H1 (cell line): ENCODE data around the gene TEX35. TPM values are rescaled to one million over a fixed set of nuclear protein-coding genes. Genes with fewer than 3 reads are reported as not detected.

Experiments used
- CTCF ChIA-PET: fragments of 300-600 bp; sonication (Branson Sonifier 250); formaldehyde crosslinking; loops from one replicate; lab custom pipeline; 2021; ENCODE audit not compliant: partially characterized antibody; lab: Charles Lee
- POLR2A ChIA-PET: fragments of 300-600 bp; sonication (Branson Sonifier 250); formaldehyde crosslinking; loops from one replicate; lab custom pipeline; 2021; ENCODE audit warnings: inconsistent platforms; ENCODE audit not compliant: partially characterized antibody; lab: Charles Lee
- DNase-seq, 2 experiments: peaks; one replicate each; pipeline versions ENCODE4 v3.0.0 to v3.0.0-alpha.2; 2010 to 2022; ENCODE audit warnings: low spot score in 2 of 2, low read depth in 1 of 2, mixed read lengths in 1 of 2
- FAIRE-seq: peaks from 2 replicates; lab custom pipeline; 2011; peaks lifted over from hg19 to GRCh38; lab: Jason Lieb, UNC
- H2AFZ ChIP-seq: 2 replicates; pipeline ENCODE4 v1.8.1; 2012; ENCODE audit warnings: low read length, inconsistent platforms
- H2AK5ac ChIP-seq: 2 replicates; pipeline ENCODE4 v1.6.1; 2013; ENCODE audit warnings: low read depth, low read length
- H2BK120ac ChIP-seq: replicated peaks from 2 replicates; pipeline ENCODE3; 2013; ENCODE audit warnings: low read depth, low read length, inconsistent platforms
- H2BK12ac ChIP-seq: 2 replicates; pipeline ENCODE4 v1.6.1; 2013; ENCODE audit warnings: low read depth, low read length
- H2BK15ac ChIP-seq: 2 replicates; pipeline ENCODE4 v1.6.1; 2013; ENCODE audit warnings: low read length
- H2BK20ac ChIP-seq: 2 replicates; pipeline ENCODE4 v1.6.1; 2013; ENCODE audit warnings: low read length
- H2BK5ac ChIP-seq: 2 replicates; pipeline ENCODE4 v1.6.1; 2013; ENCODE audit warnings: low read depth, low read length
- H3K14ac ChIP-seq: 2 replicates; pipeline ENCODE4 v1.6.1; 2013; ENCODE audit warnings: inconsistent platforms; ENCODE audit not compliant: insufficient read length
- H3K18ac ChIP-seq: 2 replicates; pipeline ENCODE4 v1.6.1; 2013; ENCODE audit warnings: low read length; ENCODE audit errors: extremely low read depth
- H3K23ac ChIP-seq: 2 replicates; pipeline ENCODE4 v1.6.1; 2013; ENCODE audit warnings: inconsistent platforms; ENCODE audit not compliant: insufficient read length
- H3K23me2 ChIP-seq: 2 replicates; pipeline ENCODE4 v1.6.1; 2013; ENCODE audit warnings: low read depth, low read length
- H3K27ac ChIP-seq: 2 replicates; pipeline ENCODE4 v1.6.1; 2011; ENCODE audit warnings: low read depth, low read length, inconsistent platforms
- H3K27me3 ChIP-seq, 4 experiments: replicated peaks in 1 of 4; 1 replicate in 1 of 4; 2 replicates in 3 of 4; pipeline versions ENCODE4 v1.6.1 to v1.8.1; 2011 to 2013; ENCODE audit warnings: low read length in 3 of 4, mild to moderate bottlenecking in 3 of 4, inconsistent platforms in 2 of 4, mixed read lengths in 2 of 4, moderate library complexity in 1 of 4; ENCODE audit not compliant: control insufficient read depth in 3 of 4, insufficient read depth in 3 of 4; ENCODE audit errors: extremely low read depth in 1 of 4
- H3K36me3 ChIP-seq, 4 experiments: 2 replicates each; pipeline versions ENCODE4 v1.6.1 to v1.8.1; 2011 to 2013; ENCODE audit warnings: mild to moderate bottlenecking in 4 of 4, low read length in 3 of 4, moderate library complexity in 2 of 4, control low read depth in 1 of 4, inconsistent platforms in 1 of 4; ENCODE audit not compliant: insufficient read depth in 4 of 4, control insufficient read depth in 2 of 4
- H3K4ac ChIP-seq: replicated peaks from 2 replicates; pipeline ENCODE3; 2013; ENCODE audit warnings: low read length, low read depth, mixed read lengths, inconsistent platforms; ENCODE audit not compliant: insufficient read length
- H3K4me1 ChIP-seq, 4 experiments: replicated peaks in 1 of 4; 1 replicate in 1 of 4; 2 replicates in 3 of 4; pipeline versions ENCODE4 v1.6.1 to v1.8.1; 2011 to 2013; ENCODE audit warnings: low read length in 3 of 4, inconsistent platforms in 2 of 4, mixed read lengths in 1 of 4; ENCODE audit not compliant: insufficient read depth in 4 of 4, control insufficient read depth in 3 of 4
- H3K4me2 ChIP-seq, 2 experiments: 2 replicates each; pipeline versions ENCODE4 v1.6.1 to v1.8.1; 2011 to 2013; ENCODE audit warnings: low read depth in 2 of 2, low read length in 2 of 2, control low read depth in 1 of 2, inconsistent platforms in 1 of 2, mild to moderate bottlenecking in 1 of 2; ENCODE audit not compliant: insufficient read depth in 1 of 2
- H3K4me3 ChIP-seq, 4 experiments: fragments of 200-600, 300-600 bp in 1 of 4; sonication (generic), shearing (Covaris generic), sonication (Bioruptor Twin) in 1 of 4; 2 replicates each; pipeline versions ENCODE4 v1.5.1 to v1.8.1; 2011 to 2016; ENCODE audit warnings: low read length in 4 of 4, low read depth in 3 of 4, control low read depth in 2 of 4, inconsistent platforms in 2 of 4, mild to moderate bottlenecking in 2 of 4, mixed read lengths in 1 of 4, moderate library complexity in 1 of 4; ENCODE audit not compliant: insufficient read depth in 2 of 4; ENCODE audit errors: extremely low read depth in 1 of 4
- H3K56ac ChIP-seq: replicated peaks from 2 replicates; pipeline ENCODE3; 2013; ENCODE audit warnings: low read depth, mild to moderate bottlenecking, mixed read lengths, low read length, inconsistent platforms; ENCODE audit not compliant: insufficient read length
- H3K79me1 ChIP-seq: 2 replicates; pipeline ENCODE4 v1.6.1; 2013; ENCODE audit warnings: low read depth, low read length, control low read depth
- H3K79me2 ChIP-seq, 2 experiments: 2 replicates each; pipeline versions ENCODE4 v1.6.1 to v1.8.1; 2012 to 2013; ENCODE audit warnings: low read length in 2 of 2, mild to moderate bottlenecking in 2 of 2, inconsistent platforms in 1 of 2; ENCODE audit not compliant: insufficient read depth in 2 of 2, control insufficient read depth in 1 of 2
- H3K9ac ChIP-seq, 4 experiments: replicated peaks in 1 of 4; 1 replicate in 1 of 4; 2 replicates in 3 of 4; pipeline versions ENCODE4 v1.6.1 to v1.8.1; 2011 to 2013; ENCODE audit warnings: low read depth in 3 of 4, low read length in 3 of 4, control low read depth in 2 of 4, mild to moderate bottlenecking in 2 of 4, moderate library complexity in 2 of 4, inconsistent platforms in 1 of 4; ENCODE audit errors: extremely low read depth in 1 of 4
- H3K9me3 ChIP-seq, 2 experiments: 2 replicates each; pipeline versions ENCODE4 v1.6.1 to v1.8.1; 2012 to 2013; ENCODE audit warnings: mild to moderate bottlenecking in 2 of 2, moderate library complexity in 2 of 2, control low read depth in 1 of 2, inconsistent platforms in 1 of 2, low read depth in 1 of 2, low read length in 1 of 2, mixed read lengths in 1 of 2; ENCODE audit not compliant: insufficient read depth in 2 of 2
- H4K20me1 ChIP-seq, 2 experiments: replicated peaks in 1 of 2; 2 replicates each; pipeline versions ENCODE3 to v1.8.1; 2011 to 2013; ENCODE audit warnings: inconsistent platforms in 2 of 2, low read length in 2 of 2, mild to moderate bottlenecking in 1 of 2; ENCODE audit not compliant: insufficient read depth in 2 of 2, control insufficient read depth in 1 of 2
- H4K5ac ChIP-seq: 2 replicates; pipeline ENCODE4 v1.6.1; 2013; ENCODE audit warnings: low read length, low read depth, mixed read lengths, inconsistent platforms; ENCODE audit not compliant: insufficient read length
- H4K8ac ChIP-seq: 2 replicates; pipeline ENCODE4 v1.8.0; 2013; ENCODE audit warnings: mild to moderate bottlenecking, moderate library complexity, low read length, inconsistent platforms; ENCODE audit not compliant: insufficient read depth; ENCODE audit errors: extremely low read depth
- H4K91ac ChIP-seq: replicated peaks from 2 replicates; pipeline ENCODE3; 2013; ENCODE audit warnings: low read length, mixed read lengths, inconsistent platforms; ENCODE audit not compliant: insufficient read length
- BRCA1 ChIP-seq: IDR thresholded peaks from 2 replicates; pipeline ENCODE4 v1.6.1; 2012; ENCODE audit warnings: low read depth, low read length, improper control_type of control experiment
- CBX8 ChIP-seq: fragments of 300-800, 300-1000 bp; sonication (generic); IDR thresholded peaks from 2 replicates; pipeline ENCODE4 v1.7.1; 2016; ENCODE audit warnings: low read depth, low read length, borderline replicate concordance
- GTF2F1 ChIP-seq: IDR thresholded peaks from 2 replicates; pipeline ENCODE4 v1.6.1; 2012; ENCODE audit warnings: low read depth, low read length, improper control_type of control experiment, borderline replicate concordance
- KDM5A ChIP-seq: fragments of 200-600 bp; IDR thresholded peaks from 2 replicates; pipeline ENCODE4 v1.7.1; 2012; ENCODE audit warnings: mild to moderate bottlenecking, low read length, inconsistent platforms, mixed read lengths
- POLR2A ChIP-seq, 2 experiments: IDR thresholded peaks; 1 replicate in 1 of 2; 2 replicates in 1 of 2; pipeline ENCODE4 v1.6.1; 2011; ENCODE audit warnings: low read depth in 2 of 2, low read length in 2 of 2, mild to moderate bottlenecking in 2 of 2; ENCODE audit errors: control extremely low read depth in 1 of 2
- TBP ChIP-seq: IDR thresholded peaks from 2 replicates; pipeline ENCODE4 v1.6.1; 2011; ENCODE audit warnings: low read depth, low read length, improper control_type of control experiment
- polyA plus RNA-seq, 7 experiments: library from polyadenylated mRNA; depleted of rRNA in 3 of 7; stranded (reverse) in 5 of 7; unstranded in 2 of 7; fragments of >200 nt in 5 of 7; fragments of 200-250 nt in 2 of 7; gene quantifications; 1 replicate in 5 of 7; 2 replicates in 1 of 7; 4 replicates in 1 of 7; pipeline versions ENCODE4 v1.2.1 to v1.2.3, GENCODE V29; 2011 to 2013; ENCODE audit warnings: missing spikeins in 2 of 7, mixed read lengths in 2 of 7
- total RNA-seq: library from RNA; stranded (reverse); fragmentation: NEBNext Ultra II Directional; extraction: Animal tissue kit (Norgen Biotek cat#: 25700); gene quantifications from 2 replicates; pipeline ENCODE4 v1.2.1, GENCODE V29; 2021

The TEX35 gene
- total and polyA plus RNA-seq, 2 of the 8 experiments (the other 6 are each of a cell fraction or from before 2014, with no cell fraction given): 0.03 TPM; not detected in 1

DNA sequence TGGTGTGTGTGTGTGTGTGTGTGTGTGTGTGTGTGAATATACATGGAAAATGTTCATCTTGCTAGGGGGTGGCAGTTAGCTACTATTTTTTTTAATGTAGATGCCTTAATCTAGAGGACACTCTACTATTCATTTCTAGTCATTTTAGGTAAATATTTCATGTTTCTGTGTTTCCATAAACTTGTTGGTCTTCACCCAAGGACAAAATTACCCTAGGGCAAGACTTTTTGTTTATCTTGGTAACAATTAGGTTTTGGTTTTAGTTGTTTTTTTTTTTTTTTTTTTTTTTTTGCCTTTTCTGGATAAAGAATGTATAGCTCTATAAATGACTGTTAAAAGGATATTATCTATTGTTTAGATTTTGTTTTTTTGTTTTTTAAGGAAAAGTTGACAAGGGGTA, 48.3 kb upstream of the TEX35 start:
- H4K91ac ChIP-seq: no peak overlapping the region
- no peak overlapping the region for H4K8ac ChIP-seq
- H3K4me2 ChIP-seq: no peak overlapping the region
- peaks cover 2 to 24% (median 11%) of the 10 kb centered on the region in 4 experiments; a peak in 7 of 8 replicates for H3K36me3 ChIP-seq
- H4K20me1 ChIP-seq: no peaks in the 10 kb centered on the region
- H2BK15ac ChIP-seq: no peak overlapping the region
- H3K9me3 ChIP-seq: no peaks in the 10 kb centered on the region
- no peak overlapping the region for H2BK20ac ChIP-seq
- H3K4me3 ChIP-seq: no peak overlapping the region
- no peak overlapping the region for H2BK12ac ChIP-seq
- no peak overlapping the region for H3K23ac ChIP-seq
- no peak overlapping the region for H2AFZ ChIP-seq
- DNase-seq (no peak), FAIRE-seq (no peak)
- H3K56ac ChIP-seq: no peak overlapping the region
- no peaks in the 10 kb centered on the region for H3K23me2 ChIP-seq
- H3K18ac ChIP-seq: no peak overlapping the region
- no peak overlapping the region for H3K27ac ChIP-seq
- H2AK5ac ChIP-seq: no peak overlapping the region
- no peaks in the 10 kb centered on the region for H3K79me2 ChIP-seq
- no peaks in the 10 kb centered on the region for H3K4me1 ChIP-seq
- CTCF ChIA-PET: interaction anchor here (0.8 to 4.4 kb wide), 7 partner anchors 10 to 88 kb away, joined by 3 to 22 read pairs (median 3); no protein-coding TSS in a partner anchor
- no peak overlapping the region for H2BK5ac ChIP-seq
- no peaks in the 10 kb centered on the region for H3K79me1 ChIP-seq
- H3K9ac ChIP-seq: no peak overlapping the region
- no peak overlapping the region for H3K4ac ChIP-seq
- H3K27me3 ChIP-seq: no peaks in the 10 kb centered on the region
- POLR2A ChIA-PET: no interaction called here
- no peak overlapping the region for H4K5ac ChIP-seq
- no peak overlapping the region for H2BK120ac ChIP-seq
- H3K14ac ChIP-seq: no peak overlapping the region
- TF ChIP-seq BRCA1 (no peak), CBX8 (no peak), GTF2F1 (no peak), KDM5A (no peak), POLR2A (IDR thresholded peaks at IDR 0.05; ENCODE audit: control extremely low read depth in 1 of 2, low read depth in 2 of 2, low read length in 2 of 2) (no peak), TBP (no peak)
